ENCODE measurements around the gene ZMAT5. TPM values are rescaled to one million over a fixed set of nuclear protein-coding genes. Genes with fewer than 3 reads are reported as not detected.

Gene ZMAT5
- polyA plus RNA-seq, 1 donor: 18.7 TPM

DNA sequence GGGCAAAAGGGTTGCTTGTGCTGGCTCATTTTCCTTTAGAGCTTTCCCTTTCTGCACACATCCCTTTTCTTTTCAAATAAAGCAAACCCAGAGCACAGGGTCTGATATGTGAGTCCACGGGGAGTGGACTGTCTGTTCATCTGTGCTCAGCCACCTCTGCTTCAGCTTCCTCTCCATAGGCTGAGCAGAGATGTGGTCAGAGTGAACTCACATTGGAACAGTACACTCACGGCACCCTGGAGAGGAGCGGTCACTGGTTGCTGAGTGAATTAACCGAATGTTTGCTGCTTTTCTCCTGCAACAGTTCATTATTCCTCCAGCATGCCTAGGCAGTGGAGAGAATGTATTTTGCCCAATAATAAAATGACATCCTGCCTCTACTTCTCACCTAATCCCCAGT lies 83.3 kb downstream of the ZMAT5 start:
- DNase-seq: no peak

Other genes with a start within 250 kb of the ZMAT5 start
- gene THOC5, start 213.2 kb downstream of the ZMAT5 start, polyA plus RNA-seq (ENCODE audit: insufficient read length): 28.4 TPM
- 29.8 TPM for gene NIPSNAP1, start 185.9 kb downstream of the ZMAT5 start, polyA plus RNA-seq (ENCODE audit: insufficient read length)
- gene NF2, start 163.4 kb downstream of the ZMAT5 start, polyA plus RNA-seq (ENCODE audit: insufficient read length): 21.0 TPM
- gene CABP7, start 47.0 kb downstream of the ZMAT5 start, polyA plus RNA-seq (ENCODE audit: insufficient read length): 0.19 TPM
- gene UQCR10, start 362 bp upstream of the ZMAT5 start, polyA plus RNA-seq (ENCODE audit: insufficient read length): 116 TPM
- 38.3 TPM for gene ASCC2, start 71.3 kb upstream of the ZMAT5 start, polyA plus RNA-seq (ENCODE audit: insufficient read length)
- gene MTMR3, start 116.2 kb upstream of the ZMAT5 start, polyA plus RNA-seq (ENCODE audit: insufficient read length): 33.9 TPM

Data from hindlimb muscle (tissue), 1 donor.